ENCODE results near the gene SYAP1. TPM values are rescaled to one million over a fixed set of nuclear protein-coding genes. Genes with fewer than 3 reads are reported as not detected.

SYAP1 gene, protein sequence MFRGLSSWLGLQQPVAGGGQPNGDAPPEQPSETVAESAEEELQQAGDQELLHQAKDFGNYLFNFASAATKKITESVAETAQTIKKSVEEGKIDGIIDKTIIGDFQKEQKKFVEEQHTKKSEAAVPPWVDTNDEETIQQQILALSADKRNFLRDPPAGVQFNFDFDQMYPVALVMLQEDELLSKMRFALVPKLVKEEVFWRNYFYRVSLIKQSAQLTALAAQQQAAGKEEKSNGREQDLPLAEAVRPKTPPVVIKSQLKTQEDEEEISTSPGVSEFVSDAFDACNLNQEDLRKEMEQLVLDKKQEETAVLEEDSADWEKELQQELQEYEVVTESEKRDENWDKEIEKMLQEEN
- 21.3 and 32.0 TPM in 2 replicates for total RNA-seq

GRCh38 chrX:16719334-16720084 is at the start of gene SYAP1:
SYAP1 (plus strand) TSS chrX:16719612; CDS start chrX:16719725, 113 bp downstream.

GRCh38 chrX:16712548-16713155 is 6.8 kb upstream of the SYAP1 start, which contains the start of gene CTPS2:
CTPS2 (minus strand) TSS chrX:16712669; CDS start chrX:16702902, 9,767 bp downstream.

DNA sequence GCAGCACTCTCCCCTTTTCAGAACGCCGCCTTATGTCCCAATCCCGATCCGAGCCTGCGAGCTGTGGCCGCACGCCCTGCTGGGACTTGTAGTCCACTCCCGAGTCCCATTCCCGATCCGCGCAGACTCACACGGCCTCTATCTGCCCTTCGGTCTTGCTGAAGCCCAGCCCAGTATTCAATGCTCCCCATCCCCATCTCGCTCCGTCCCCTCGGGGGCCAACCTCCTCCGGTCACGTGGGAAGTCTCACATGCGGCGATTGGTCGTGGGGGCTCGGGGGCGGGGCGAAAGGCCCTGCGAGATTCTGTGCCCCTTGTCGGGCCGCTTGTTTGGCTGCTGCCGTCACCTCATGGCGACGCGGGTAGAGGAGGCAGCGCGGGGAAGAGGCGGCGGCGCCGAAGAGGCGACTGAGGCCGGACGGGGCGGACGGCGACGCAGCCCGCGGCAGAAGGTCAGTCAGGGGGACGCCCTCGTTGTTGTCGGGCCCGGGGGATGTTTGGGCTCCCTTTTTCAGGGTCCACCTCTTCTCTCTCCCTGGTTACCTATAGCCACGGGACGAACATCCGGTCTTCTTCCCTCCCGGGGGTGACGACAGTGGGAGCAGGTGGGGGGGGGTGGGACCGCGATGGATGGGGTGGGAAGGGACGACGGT is 66.9 kb downstream of the SYAP1 start, which contains the start of gene TXLNG:
TXLNG (plus strand) TSS at position 328 of the 652 bp plus-strand sequence; CDS start at position 350, 22 bp downstream.

Other genes starting within 250 kb of the SYAP1 start
- not detected in 2 replicates for gene S100G, start 69.5 kb upstream of the SYAP1 start, total RNA-seq
- 8.8 and 9.5 TPM in 2 replicates for gene CTPS2, start 6.9 kb upstream of the SYAP1 start, total RNA-seq
- 4.0 and 6.1 TPM in 2 replicates for gene TXLNG, start 66.9 kb downstream of the SYAP1 start, total RNA-seq
- 115 and 129 TPM in 2 replicates for gene RBBP7, start 150.8 kb downstream of the SYAP1 start, total RNA-seq
- 0.16 and 0.52 TPM in 2 replicates for gene REPS2, start 227.0 kb downstream of the SYAP1 start, total RNA-seq